ENCODE results near the gene NACC1.
"Not testable (repeated sequence)": the region's sequence is repeated elsewhere in the genome, so short reads cannot be mapped to it uniquely, and the experiment has no call there.

NACC1 gene

GRCh38 chr19:13178291-13178690, 60.2 kb downstream of the NACC1 start:
- peaks cover 16% of the 10 kb centered on the region for H3K4me1 ChIP-seq (ENCODE audit: control insufficient read depth, insufficient read depth, low read length, poor library complexity, severe bottlenecking)
- H3K4me3 ChIP-seq (ENCODE audit: insufficient read depth, low read depth, low read length, poor library complexity, severe bottlenecking); H3K36me3 ChIP-seq (ENCODE audit: control insufficient read depth, insufficient read depth, low read length); H3K27me3 ChIP-seq (replicated peaks; ENCODE audit: control insufficient read depth, insufficient read depth, low read length, poor library complexity, severe bottlenecking); H3K9me3 ChIP-seq (ENCODE audit: control insufficient read depth, low read length); DNase-seq; H3K27ac ChIP-seq (ENCODE audit: insufficient read depth, low read length, poor library complexity, severe bottlenecking): not testable (repeated sequence)

- Histone ChIP-seq H3K4me3 (ENCODE audit: insufficient read depth, low read depth, low read length, poor library complexity, severe bottlenecking) (no peak overlapping the region), H3K4me1 (ENCODE audit: control insufficient read depth, insufficient read depth, low read length, poor library complexity, severe bottlenecking) (peaks cover 10% of the 10 kb centered on the region), H3K36me3 (ENCODE audit: control insufficient read depth, insufficient read depth, low read length) (no peaks in the 10 kb centered on the region), H3K9me3 (ENCODE audit: control insufficient read depth, low read length) (no peaks in the 10 kb centered on the region), H3K27ac (ENCODE audit: insufficient read depth, low read length, poor library complexity, severe bottlenecking) (no peak overlapping the region), H3K27me3 (replicated peaks; ENCODE audit: control insufficient read depth, insufficient read depth, low read length, poor library complexity, severe bottlenecking) (no peaks in the 10 kb centered on the region)
- DNase-seq: no peak
Observed at GRCh38 chr19:13181747-13182388, 63.8 kb downstream of the NACC1 start.

- H3K4me3 ChIP-seq (ENCODE audit: insufficient read depth, low read depth, low read length, poor library complexity, severe bottlenecking); DNase-seq; H3K36me3 ChIP-seq (ENCODE audit: control insufficient read depth, insufficient read depth, low read length); H3K27ac ChIP-seq (ENCODE audit: insufficient read depth, low read length, poor library complexity, severe bottlenecking); H3K27me3 ChIP-seq (replicated peaks; ENCODE audit: control insufficient read depth, insufficient read depth, low read length, poor library complexity, severe bottlenecking); H3K9me3 ChIP-seq (ENCODE audit: control insufficient read depth, low read length); H3K4me1 ChIP-seq (ENCODE audit: control insufficient read depth, insufficient read depth, low read length, poor library complexity, severe bottlenecking): not testable (repeated sequence)
Observed at GRCh38 chr19:13184926-13185325, 66.9 kb downstream of the NACC1 start.

- H3K27ac ChIP-seq (ENCODE audit: insufficient read depth, low read length, poor library complexity, severe bottlenecking); H3K4me1 ChIP-seq (ENCODE audit: control insufficient read depth, insufficient read depth, low read length, poor library complexity, severe bottlenecking); H3K9me3 ChIP-seq (ENCODE audit: control insufficient read depth, low read length); H3K4me3 ChIP-seq (ENCODE audit: insufficient read depth, low read depth, low read length, poor library complexity, severe bottlenecking); H3K27me3 ChIP-seq (replicated peaks; ENCODE audit: control insufficient read depth, insufficient read depth, low read length, poor library complexity, severe bottlenecking); H3K36me3 ChIP-seq (ENCODE audit: control insufficient read depth, insufficient read depth, low read length); DNase-seq: not testable (repeated sequence)
Observed at GRCh38 chr19:13185763-13186657, 67.9 kb downstream of the NACC1 start.

GRCh38 chr19:13186688-13187087, 68.6 kb downstream of the NACC1 start:
- H3K9me3 ChIP-seq (ENCODE audit: control insufficient read depth, low read length); H3K4me3 ChIP-seq (ENCODE audit: insufficient read depth, low read depth, low read length, poor library complexity, severe bottlenecking): not testable (repeated sequence)

GRCh38 chr19:13187419-13187818, 69.4 kb downstream of the NACC1 start:
- Histone ChIP-seq H3K4me3 (ENCODE audit: insufficient read depth, low read depth, low read length, poor library complexity, severe bottlenecking) (no peak overlapping the region), H3K9me3 (ENCODE audit: control insufficient read depth, low read length) (no peaks in the 10 kb centered on the region), H3K27me3 (replicated peaks; ENCODE audit: control insufficient read depth, insufficient read depth, low read length, poor library complexity, severe bottlenecking) (no peaks in the 10 kb centered on the region), H3K36me3 (ENCODE audit: control insufficient read depth, insufficient read depth, low read length) (no peaks in the 10 kb centered on the region), H3K4me1 (ENCODE audit: control insufficient read depth, insufficient read depth, low read length, poor library complexity, severe bottlenecking) (no peaks in the 10 kb centered on the region), H3K27ac (ENCODE audit: insufficient read depth, low read length, poor library complexity, severe bottlenecking) (no peak overlapping the region)
- no peak for DNase-seq

More at GRCh38 chr19:13186688-13187087, 68.6 kb downstream of the NACC1 start:
- not testable (repeated sequence) for H3K27ac ChIP-seq (ENCODE audit: insufficient read depth, low read length, poor library complexity, severe bottlenecking); H3K27me3 ChIP-seq (replicated peaks; ENCODE audit: control insufficient read depth, insufficient read depth, low read length, poor library complexity, severe bottlenecking); DNase-seq; H3K36me3 ChIP-seq (ENCODE audit: control insufficient read depth, insufficient read depth, low read length); H3K4me1 ChIP-seq (ENCODE audit: control insufficient read depth, insufficient read depth, low read length, poor library complexity, severe bottlenecking)

GRCh38 chr19:13189600-13189999, 71.5 kb downstream of the NACC1 start:
- Histone ChIP-seq H3K4me1 (ENCODE audit: control insufficient read depth, insufficient read depth, low read length, poor library complexity, severe bottlenecking) (peaks cover 3% of the 10 kb centered on the region), H3K4me3 (ENCODE audit: insufficient read depth, low read depth, low read length, poor library complexity, severe bottlenecking) (no peak overlapping the region), H3K36me3 (ENCODE audit: control insufficient read depth, insufficient read depth, low read length) (no peaks in the 10 kb centered on the region), H3K9me3 (ENCODE audit: control insufficient read depth, low read length) (no peaks in the 10 kb centered on the region), H3K27me3 (replicated peaks; ENCODE audit: control insufficient read depth, insufficient read depth, low read length, poor library complexity, severe bottlenecking) (no peaks in the 10 kb centered on the region), H3K27ac (ENCODE audit: insufficient read depth, low read length, poor library complexity, severe bottlenecking) (no peak overlapping the region)
- DNase-seq: no peak
